Measurements from ENCODE around the gene FAM221A. TPM values are rescaled to one million over a fixed set of nuclear protein-coding genes. Genes with fewer than 3 reads are reported as not detected.

FAM221A gene
- total RNA-seq, result 10 to 100 TPM in 2 of 3 donors, 1 to 10 TPM in 1; 8.4 to 16.0 (median 13.4) TPM
- long read RNA-seq, donor 1, partial matches to known transcripts, result 0 of 10 reads
- long read RNA-seq, donor 1, other reads (novel, unspliced or antisense), result 2 of 10 reads
- long read RNA-seq, donor 2, partial matches to known transcripts, result 0 of 5 reads
- long read RNA-seq, donor 2, other reads (novel, unspliced or antisense), result 2 of 5 reads

DNA sequence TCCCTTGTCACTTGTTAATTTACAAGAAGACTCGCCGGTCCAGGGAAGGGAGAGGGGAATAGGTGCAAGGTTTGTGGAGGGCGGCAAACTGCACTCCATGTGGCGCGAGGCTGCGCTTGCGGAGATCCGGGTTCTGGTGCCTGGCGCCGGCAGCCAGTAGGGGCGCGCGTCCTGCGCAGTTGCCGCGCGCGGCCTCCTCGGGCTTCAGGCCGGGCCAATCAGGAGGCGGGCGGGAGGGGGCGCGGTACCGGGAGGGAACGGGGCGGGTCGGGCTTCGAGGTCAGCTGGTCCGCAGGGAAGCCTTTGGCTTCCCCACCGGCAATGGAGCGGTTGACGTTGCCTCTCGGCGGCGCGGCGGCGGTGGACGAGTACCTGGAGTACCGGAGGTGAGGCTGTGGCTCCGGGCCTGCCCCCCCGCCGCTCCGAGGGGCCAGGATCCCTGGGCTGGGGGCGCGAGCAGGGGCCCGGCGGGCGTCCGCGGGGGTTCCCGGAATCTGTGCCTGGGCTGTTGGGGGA lies at the start of gene FAM221A:
Gene FAM221A, plus strand, starts transcription at position 302 of the 516 bp plus-strand sequence. Its CDS starts 20 bp downstream, at position 322.
- ATAC-seq (peak; percentile 98), DNase-seq (peak; percentile 91 to 95 (median 94))
- Histone ChIP-seq H3K36me3 (ENCODE audit: low read depth) (no peaks in the 10 kb centered on the region), H3K4me3 (peak within 1 kb of the TSS; percentile 58), H3K4me1 (ENCODE audit: low read depth) (peaks cover 3% of the 10 kb centered on the region), H3K9me3 (no peaks in the 10 kb centered on the region)
- TF ChIP-seq, protein P1, sequence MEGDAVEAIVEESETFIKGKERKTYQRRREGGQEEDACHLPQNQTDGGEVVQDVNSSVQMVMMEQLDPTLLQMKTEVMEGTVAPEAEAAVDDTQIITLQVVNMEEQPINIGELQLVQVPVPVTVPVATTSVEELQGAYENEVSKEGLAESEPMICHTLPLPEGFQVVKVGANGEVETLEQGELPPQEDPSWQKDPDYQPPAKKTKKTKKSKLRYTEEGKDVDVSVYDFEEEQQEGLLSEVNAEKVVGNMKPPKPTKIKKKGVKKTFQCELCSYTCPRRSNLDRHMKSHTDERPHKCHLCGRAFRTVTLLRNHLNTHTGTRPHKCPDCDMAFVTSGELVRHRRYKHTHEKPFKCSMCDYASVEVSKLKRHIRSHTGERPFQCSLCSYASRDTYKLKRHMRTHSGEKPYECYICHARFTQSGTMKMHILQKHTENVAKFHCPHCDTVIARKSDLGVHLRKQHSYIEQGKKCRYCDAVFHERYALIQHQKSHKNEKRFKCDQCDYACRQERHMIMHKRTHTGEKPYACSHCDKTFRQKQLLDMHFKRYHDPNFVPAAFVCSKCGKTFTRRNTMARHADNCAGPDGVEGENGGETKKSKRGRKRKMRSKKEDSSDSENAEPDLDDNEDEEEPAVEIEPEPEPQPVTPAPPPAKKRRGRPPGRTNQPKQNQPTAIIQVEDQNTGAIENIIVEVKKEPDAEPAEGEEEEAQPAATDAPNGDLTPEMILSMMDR (IDR thresholded peaks at IDR 0.05), result peak; percentile 80
- intact Hi-C loops (cut with DNase I, micrococcal nuclease), result no loop called here

- Histone ChIP-seq H3K4me1 (ENCODE audit: low read depth) (no peaks in the 10 kb centered on the region), H3K9me3 (no peaks in the 10 kb centered on the region), H3K36me3 (ENCODE audit: low read depth) (no peaks in the 10 kb centered on the region), H3K4me3 (no peak overlapping the region)
- TF ChIP-seq, protein P1 (IDR thresholded peaks at IDR 0.05), result no peak
- no peak for ATAC-seq
- no peak for DNase-seq
- intact Hi-C loops (cut with DNase I, micrococcal nuclease), result no loop called here
These were observed 46.6 kb upstream of the FAM221A start for GRCh38 chr7:23633417-23633816.

GRCh38 chr7:23645822-23646221 lies 34.2 kb upstream of the FAM221A start:
- no peak overlapping the region for H3K4me3 ChIP-seq
- no peak for DNase-seq
- H3K36me3 ChIP-seq (ENCODE audit: low read depth), result no peaks in the 10 kb centered on the region
- no peaks in the 10 kb centered on the region for H3K4me1 ChIP-seq (ENCODE audit: low read depth)
- H3K9me3 ChIP-seq, result no peaks in the 10 kb centered on the region
- ATAC-seq, result no peak
- TF ChIP-seq, protein P1 (IDR thresholded peaks at IDR 0.05), result no peak
- intact Hi-C loops (cut with DNase I, micrococcal nuclease), result no loop called here

- intact Hi-C loops (cut with DNase I, micrococcal nuclease), result no loop called here
These were observed 26.1 kb upstream of the FAM221A start for GRCh38 chr7:23653942-23654341.

GRCh38 chr7:23654508-23654907 lies 25.5 kb upstream of the FAM221A start:
- Histone ChIP-seq H3K36me3 (ENCODE audit: low read depth) (no peaks in the 10 kb centered on the region), H3K9me3 (peaks cover 25% of the 10 kb centered on the region), H3K4me1 (ENCODE audit: low read depth) (no peaks in the 10 kb centered on the region), H3K4me3 (no peak overlapping the region)
- DNase-seq (peak in 1 of 3 donors; percentile 69), ATAC-seq (peak; percentile 57)
- TF ChIP-seq, protein P1 (IDR thresholded peaks at IDR 0.05), result no peak
- intact Hi-C loops (cut with DNase I, micrococcal nuclease), result no loop called here

More at GRCh38 chr7:23653942-23654341, 26.1 kb upstream of the FAM221A start:
- no peak overlapping the region for H3K4me3 ChIP-seq
- H3K9me3 ChIP-seq, result peaks cover 20% of the 10 kb centered on the region
- no peaks in the 10 kb centered on the region for H3K36me3 ChIP-seq (ENCODE audit: low read depth)
- H3K4me1 ChIP-seq (ENCODE audit: low read depth), result no peaks in the 10 kb centered on the region
- DNase-seq (no peak), ATAC-seq (no peak)
- TF ChIP-seq, protein P1 (IDR thresholded peaks at IDR 0.05), result no peak

All from mucosa of descending colon (tissue), 3 donors.